ENCODE results near the gene RASGRF2.

RASGRF2 gene

GRCh38 chr5:81164936-81165335 lies 204.8 kb downstream of the RASGRF2 start:
- H3K4me3 ChIP-seq (ENCODE audit: low read depth in 1 of 2, low read length in 2 of 2) = no peak overlapping the region
- H3K9me3 ChIP-seq (ENCODE audit: control insufficient read depth in 1 of 2, low read length in 2 of 2) = no peaks in the 10 kb centered on the region
- no peaks in the 10 kb centered on the region for H3K36me3 ChIP-seq (ENCODE audit: control insufficient read depth in 1 of 2, insufficient read depth in 2 of 2, low read length in 2 of 2)
- no peaks in the 10 kb centered on the region for H3K27me3 ChIP-seq (ENCODE audit: low read depth, low read length)
- peaks cover 0 to 9% of the 10 kb centered on the region in 2 donors for H3K4me1 ChIP-seq (ENCODE audit: control insufficient read depth in 1 of 2, insufficient read depth in 2 of 2, low read length in 2 of 2)
- no peak overlapping the region for H3K27ac ChIP-seq (ENCODE audit: low read length)

DNA sequence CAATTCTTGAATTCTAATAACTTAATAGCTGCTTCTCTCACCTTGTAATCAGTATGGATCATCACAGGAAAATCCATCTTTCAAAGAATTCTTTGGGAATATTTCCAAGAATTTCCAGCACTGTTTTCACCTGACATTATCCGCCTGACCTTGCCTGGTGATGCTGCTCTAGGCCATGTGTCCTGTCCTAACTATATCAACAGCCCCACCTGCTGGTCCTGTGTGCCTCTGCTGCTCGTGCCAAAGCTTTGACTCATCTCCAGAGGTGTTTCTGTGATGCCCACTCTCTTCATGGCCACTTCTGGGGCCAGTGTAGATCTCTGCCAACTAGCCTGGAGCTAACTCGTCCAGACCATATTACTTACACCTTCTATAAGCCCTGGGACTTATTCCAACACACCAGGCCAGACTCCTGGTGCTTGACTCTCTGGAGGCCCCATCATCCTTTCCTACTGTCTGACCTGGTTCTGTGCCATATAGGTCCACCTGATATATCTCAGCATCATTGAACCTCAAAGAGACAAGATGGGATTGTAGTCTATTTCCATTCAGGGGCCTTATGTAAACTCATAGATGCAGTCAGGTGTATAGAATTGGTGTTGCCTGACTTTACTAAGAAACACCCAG lies 205.4 kb downstream of the RASGRF2 start:
- Histone ChIP-seq H3K36me3 (ENCODE audit: control insufficient read depth in 1 of 2, insufficient read depth in 2 of 2, low read length in 2 of 2) (no peaks in the 10 kb centered on the region), H3K27me3 (ENCODE audit: low read depth, low read length) (no peaks in the 10 kb centered on the region), H3K4me3 (ENCODE audit: low read depth in 1 of 2, low read length in 2 of 2) (no peak overlapping the region), H3K9me3 (ENCODE audit: control insufficient read depth in 1 of 2, low read length in 2 of 2) (no peaks in the 10 kb centered on the region), H3K4me1 (ENCODE audit: control insufficient read depth in 1 of 2, insufficient read depth in 2 of 2, low read length in 2 of 2) (peaks cover 0 to 9% of the 10 kb centered on the region in 2 donors), H3K27ac (ENCODE audit: low read length) (no peak overlapping the region)

DNA sequence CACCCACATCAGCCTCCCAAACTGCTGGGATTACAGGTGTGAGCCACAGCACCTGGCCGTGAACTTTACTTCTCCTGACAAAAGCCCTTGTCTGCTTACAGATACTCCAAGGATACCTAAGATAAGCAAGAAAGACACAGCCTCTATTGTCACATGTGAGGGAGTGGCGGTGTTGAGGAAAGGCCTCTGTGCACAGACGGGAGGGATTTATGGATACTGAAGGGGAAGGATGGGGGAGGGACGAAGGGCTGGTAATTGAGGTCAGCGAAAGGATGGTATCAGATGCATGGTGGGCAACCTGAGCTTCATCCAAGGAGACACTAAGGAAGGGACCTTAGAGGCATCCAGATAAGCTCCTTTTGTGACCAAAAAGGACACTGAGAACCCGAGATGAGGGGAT lies 206.3 kb downstream of the RASGRF2 start:
- H3K36me3 ChIP-seq (ENCODE audit: control insufficient read depth in 1 of 2, insufficient read depth in 2 of 2, low read length in 2 of 2) = no peaks in the 10 kb centered on the region
- no peaks in the 10 kb centered on the region for H3K27me3 ChIP-seq (ENCODE audit: low read depth, low read length)
- H3K9me3 ChIP-seq (ENCODE audit: control insufficient read depth in 1 of 2, low read length in 2 of 2) = no peaks in the 10 kb centered on the region
- H3K4me3 ChIP-seq (ENCODE audit: low read depth in 1 of 2, low read length in 2 of 2) = no peak overlapping the region
- peaks cover 0 to 9% of the 10 kb centered on the region in 2 donors for H3K4me1 ChIP-seq (ENCODE audit: control insufficient read depth in 1 of 2, insufficient read depth in 2 of 2, low read length in 2 of 2)
- no peak overlapping the region for H3K27ac ChIP-seq (ENCODE audit: low read length)

- H3K9me3 ChIP-seq (ENCODE audit: control insufficient read depth in 1 of 2, low read length in 2 of 2) = no peaks in the 10 kb centered on the region
- H3K27me3 ChIP-seq (ENCODE audit: low read depth, low read length) = no peaks in the 10 kb centered on the region
- H3K4me3 ChIP-seq (ENCODE audit: low read depth in 1 of 2, low read length in 2 of 2) = no peak overlapping the region
- H3K27ac ChIP-seq (ENCODE audit: low read length) = no peak overlapping the region
- H3K36me3 ChIP-seq (ENCODE audit: control insufficient read depth in 1 of 2, insufficient read depth in 2 of 2, low read length in 2 of 2) = no peaks in the 10 kb centered on the region
- H3K4me1 ChIP-seq (ENCODE audit: control insufficient read depth in 1 of 2, insufficient read depth in 2 of 2, low read length in 2 of 2) = peaks cover 0 to 9% of the 10 kb centered on the region in 2 donors
Measured at GRCh38 chr5:81167078-81167477, 206.9 kb downstream of the RASGRF2 start.

DNA sequence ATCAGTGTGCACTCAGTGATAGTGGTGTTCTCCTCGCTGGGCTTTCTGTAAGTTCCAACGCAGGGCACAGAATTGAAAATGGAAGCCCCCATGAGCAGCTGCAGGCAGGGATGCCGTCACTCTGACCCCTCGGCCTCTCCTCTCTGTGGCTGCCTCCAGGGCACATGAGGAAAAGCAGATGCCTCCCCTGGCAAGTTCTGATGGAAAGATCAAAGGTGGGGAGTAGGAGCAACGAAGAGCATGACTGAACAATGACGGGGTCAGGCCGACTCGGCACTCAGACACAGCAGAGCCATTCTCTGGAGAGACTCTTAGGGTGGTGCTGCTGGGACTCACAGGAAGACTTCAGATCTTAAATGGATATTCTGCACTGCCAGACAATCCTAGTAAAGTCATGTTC lies 207.4 kb downstream of the RASGRF2 start:
- peaks cover 0 to 9% of the 10 kb centered on the region in 2 donors for H3K4me1 ChIP-seq (ENCODE audit: control insufficient read depth in 1 of 2, insufficient read depth in 2 of 2, low read length in 2 of 2)
- H3K27me3 ChIP-seq (ENCODE audit: low read depth, low read length) = no peaks in the 10 kb centered on the region
- no peaks in the 10 kb centered on the region for H3K9me3 ChIP-seq (ENCODE audit: control insufficient read depth in 1 of 2, low read length in 2 of 2)
- H3K4me3 ChIP-seq (ENCODE audit: low read depth in 1 of 2, low read length in 2 of 2) = no peak overlapping the region
- no peaks in the 10 kb centered on the region for H3K36me3 ChIP-seq (ENCODE audit: control insufficient read depth in 1 of 2, insufficient read depth in 2 of 2, low read length in 2 of 2)
- H3K27ac ChIP-seq (ENCODE audit: low read length) = no peak overlapping the region

GRCh38 chr5:81169924-81170323 lies 209.8 kb downstream of the RASGRF2 start:
- Histone ChIP-seq H3K4me1 (ENCODE audit: control insufficient read depth in 1 of 2, insufficient read depth in 2 of 2, low read length in 2 of 2) (peaks cover 0 to 9% of the 10 kb centered on the region in 2 donors), H3K4me3 (ENCODE audit: low read depth in 1 of 2, low read length in 2 of 2) (no peak overlapping the region), H3K27ac (ENCODE audit: low read length) (no peak overlapping the region), H3K9me3 (ENCODE audit: control insufficient read depth in 1 of 2, low read length in 2 of 2) (no peaks in the 10 kb centered on the region), H3K27me3 (ENCODE audit: low read depth, low read length) (no peaks in the 10 kb centered on the region), H3K36me3 (ENCODE audit: control insufficient read depth in 1 of 2, insufficient read depth in 2 of 2, low read length in 2 of 2) (no peaks in the 10 kb centered on the region)

DNA sequence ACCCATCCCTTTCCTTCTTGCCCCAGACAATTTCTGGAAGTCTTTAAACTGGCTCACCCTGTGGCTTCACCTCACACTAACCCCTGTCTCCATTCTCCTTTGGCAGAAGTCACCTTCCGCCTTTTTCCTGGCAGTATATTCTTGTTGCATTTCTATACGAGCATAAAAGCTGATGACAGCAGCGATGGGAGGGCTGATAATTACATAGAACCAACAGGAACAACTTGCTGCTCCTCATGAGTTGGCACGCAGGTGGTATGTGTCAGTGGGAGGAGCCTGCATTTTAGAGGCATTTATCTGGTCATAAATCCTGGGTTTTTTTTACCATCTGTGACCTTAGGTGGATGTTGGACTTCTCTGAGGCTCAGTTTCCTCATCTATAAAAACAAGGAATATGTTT lies 211.6 kb downstream of the RASGRF2 start:
- Histone ChIP-seq H3K4me3 (ENCODE audit: low read depth in 1 of 2, low read length in 2 of 2) (no peak overlapping the region), H3K4me1 (ENCODE audit: control insufficient read depth in 1 of 2, insufficient read depth in 2 of 2, low read length in 2 of 2) (peaks cover 0 to 9% of the 10 kb centered on the region in 2 donors), H3K27me3 (ENCODE audit: low read depth, low read length) (no peaks in the 10 kb centered on the region), H3K36me3 (ENCODE audit: control insufficient read depth in 1 of 2, insufficient read depth in 2 of 2, low read length in 2 of 2) (no peaks in the 10 kb centered on the region), H3K27ac (ENCODE audit: low read length) (no peak overlapping the region), H3K9me3 (ENCODE audit: control insufficient read depth in 1 of 2, low read length in 2 of 2) (no peaks in the 10 kb centered on the region)

DNA sequence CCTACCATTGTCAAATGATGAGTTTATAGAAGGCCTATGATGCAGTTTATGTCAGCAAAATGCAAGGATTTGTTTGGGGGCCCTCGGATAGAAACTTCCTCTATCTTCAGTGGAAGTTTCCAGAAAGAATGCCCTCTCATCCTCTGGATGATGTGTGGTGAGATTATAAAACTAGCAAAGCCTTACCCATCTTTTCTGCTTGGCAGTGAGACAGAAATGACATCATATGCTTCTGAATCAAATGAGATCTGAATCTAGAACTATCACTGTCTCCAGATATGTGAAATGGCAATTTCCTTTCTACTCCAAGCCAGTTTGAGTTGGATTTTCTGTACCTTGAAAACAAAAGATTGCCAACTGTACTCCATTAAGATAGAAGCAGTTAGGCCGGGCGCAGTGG lies 212.5 kb downstream of the RASGRF2 start:
- Histone ChIP-seq H3K27ac (ENCODE audit: low read length) (no peak overlapping the region), H3K4me1 (ENCODE audit: control insufficient read depth in 1 of 2, insufficient read depth in 2 of 2, low read length in 2 of 2) (peaks cover 0 to 6% of the 10 kb centered on the region in 2 donors), H3K9me3 (ENCODE audit: control insufficient read depth in 1 of 2, low read length in 2 of 2) (no peaks in the 10 kb centered on the region)

GRCh38 chr5:81177061-81177460 lies 216.9 kb downstream of the RASGRF2 start:
- H3K27me3 ChIP-seq (ENCODE audit: low read depth, low read length) = no peaks in the 10 kb centered on the region
- no peaks in the 10 kb centered on the region for H3K36me3 ChIP-seq (ENCODE audit: control insufficient read depth in 1 of 2, insufficient read depth in 2 of 2, low read length in 2 of 2)
- no peak overlapping the region for H3K4me3 ChIP-seq (ENCODE audit: low read depth in 1 of 2, low read length in 2 of 2)
- H3K27ac ChIP-seq (ENCODE audit: low read length) = no peak overlapping the region
- no peaks in the 10 kb centered on the region for H3K4me1 ChIP-seq (ENCODE audit: control insufficient read depth in 1 of 2, insufficient read depth in 2 of 2, low read length in 2 of 2)
- H3K9me3 ChIP-seq (ENCODE audit: control insufficient read depth in 1 of 2, low read length in 2 of 2) = no peaks in the 10 kb centered on the region

More for the DNA sequence above, 212.5 kb downstream of the RASGRF2 start:
- Histone ChIP-seq H3K36me3 (ENCODE audit: control insufficient read depth in 1 of 2, insufficient read depth in 2 of 2, low read length in 2 of 2) (no peaks in the 10 kb centered on the region), H3K4me3 (ENCODE audit: low read depth in 1 of 2, low read length in 2 of 2) (no peak overlapping the region), H3K27me3 (ENCODE audit: low read depth, low read length) (no peaks in the 10 kb centered on the region)

- Histone ChIP-seq H3K27ac (ENCODE audit: low read length) (no peak overlapping the region), H3K4me3 (ENCODE audit: low read depth in 1 of 2, low read length in 2 of 2) (no peak overlapping the region), H3K9me3 (ENCODE audit: control insufficient read depth in 1 of 2, low read length in 2 of 2) (no peaks in the 10 kb centered on the region), H3K36me3 (ENCODE audit: control insufficient read depth in 1 of 2, insufficient read depth in 2 of 2, low read length in 2 of 2) (no peaks in the 10 kb centered on the region), H3K27me3 (ENCODE audit: low read depth, low read length) (no peaks in the 10 kb centered on the region), H3K4me1 (ENCODE audit: control insufficient read depth in 1 of 2, insufficient read depth in 2 of 2, low read length in 2 of 2) (no peaks in the 10 kb centered on the region)
Measured at GRCh38 chr5:81179959-81180358, 219.8 kb downstream of the RASGRF2 start.

DNA sequence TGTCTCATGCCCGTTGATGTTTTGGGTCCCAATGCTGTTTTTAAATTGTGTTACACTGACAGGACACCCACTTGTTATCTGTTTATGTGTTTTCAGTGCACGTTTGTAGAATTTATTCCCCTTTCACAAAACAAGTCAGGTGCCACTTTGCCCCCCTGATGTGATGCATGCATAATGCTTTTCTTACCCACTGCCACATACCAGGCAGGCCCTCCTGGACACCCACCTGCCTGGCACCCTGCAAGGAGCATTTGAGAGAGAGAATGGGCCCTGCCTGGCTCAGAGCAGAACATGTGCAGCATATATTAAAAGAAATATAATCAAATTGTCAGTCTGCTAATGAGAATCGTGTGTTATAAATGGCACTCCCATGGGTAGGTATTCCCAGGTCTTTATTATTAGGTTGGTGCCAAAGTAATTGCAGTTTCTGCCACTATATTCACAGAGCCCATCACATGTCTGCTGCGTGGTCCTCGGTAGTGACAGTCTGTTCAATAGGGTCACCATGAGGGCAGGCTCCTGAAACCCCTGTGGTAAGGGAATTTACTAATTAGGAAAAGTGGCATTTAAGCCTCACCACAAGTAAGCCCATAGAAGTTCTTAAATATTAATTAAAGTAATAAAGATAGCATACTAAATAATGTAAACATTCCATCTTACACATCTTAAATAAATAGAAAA lies 220.8 kb downstream of the RASGRF2 start:
- no peaks in the 10 kb centered on the region for H3K27me3 ChIP-seq (ENCODE audit: low read depth, low read length)
- H3K4me3 ChIP-seq (ENCODE audit: low read depth in 1 of 2, low read length in 2 of 2) = no peak overlapping the region
- H3K36me3 ChIP-seq (ENCODE audit: control insufficient read depth in 1 of 2, insufficient read depth in 2 of 2, low read length in 2 of 2) = no peaks in the 10 kb centered on the region
- no peaks in the 10 kb centered on the region for H3K9me3 ChIP-seq (ENCODE audit: control insufficient read depth in 1 of 2, low read length in 2 of 2)
- no peak overlapping the region for H3K27ac ChIP-seq (ENCODE audit: low read length)
- no peaks in the 10 kb centered on the region for H3K4me1 ChIP-seq (ENCODE audit: control insufficient read depth in 1 of 2, insufficient read depth in 2 of 2, low read length in 2 of 2)

Data from muscle layer of duodenum (tissue), 2 donors.